Omental fat pad (tissue), 4 donors: ENCODE data around the gene LY6G5C. TPM values are rescaled to one million over a fixed set of nuclear protein-coding genes. Genes with fewer than 3 reads are reported as not detected.
A peak's percentile ranks its signal among the peaks of the same experiment; 100 is the strongest.

Source experiments
- ATAC-seq: fragments of 150-250 bp; one replicate; pipeline ENCODE4 v1.9.1; 2016; ENCODE audit warnings: mild to moderate bottlenecking, moderate library complexity; ENCODE audit not compliant: low FRiP score
- DNase-seq: peaks from one replicate; pipeline ENCODE4 v3.0.0-alpha.2; 2019; ENCODE audit warnings: low spot score
- total RNA-seq, 4 donors: library from RNA; depleted of rRNA; stranded (reverse); fragments of >200 nt; gene quantifications; one replicate each; pipeline ENCODE4 v1.1.0, GENCODE V29; 2016
- TF ChIP-seq, protein P1 (sequence below), 3 donors: fragments of 450-650 bp; IDR thresholded peaks; one replicate each; pipeline ENCODE4 v1.5.1; 2016 to 2017; ENCODE audit warnings: antibody characterized with exemption in 3 of 3, mild to moderate bottlenecking in 3 of 3, moderate library complexity in 2 of 3

LY6G5C gene
- total RNA-seq, 4 donors from 2014 or later: 0.84 to 4.5 (median 1.3) TPM; not detected in 1

DNA sequence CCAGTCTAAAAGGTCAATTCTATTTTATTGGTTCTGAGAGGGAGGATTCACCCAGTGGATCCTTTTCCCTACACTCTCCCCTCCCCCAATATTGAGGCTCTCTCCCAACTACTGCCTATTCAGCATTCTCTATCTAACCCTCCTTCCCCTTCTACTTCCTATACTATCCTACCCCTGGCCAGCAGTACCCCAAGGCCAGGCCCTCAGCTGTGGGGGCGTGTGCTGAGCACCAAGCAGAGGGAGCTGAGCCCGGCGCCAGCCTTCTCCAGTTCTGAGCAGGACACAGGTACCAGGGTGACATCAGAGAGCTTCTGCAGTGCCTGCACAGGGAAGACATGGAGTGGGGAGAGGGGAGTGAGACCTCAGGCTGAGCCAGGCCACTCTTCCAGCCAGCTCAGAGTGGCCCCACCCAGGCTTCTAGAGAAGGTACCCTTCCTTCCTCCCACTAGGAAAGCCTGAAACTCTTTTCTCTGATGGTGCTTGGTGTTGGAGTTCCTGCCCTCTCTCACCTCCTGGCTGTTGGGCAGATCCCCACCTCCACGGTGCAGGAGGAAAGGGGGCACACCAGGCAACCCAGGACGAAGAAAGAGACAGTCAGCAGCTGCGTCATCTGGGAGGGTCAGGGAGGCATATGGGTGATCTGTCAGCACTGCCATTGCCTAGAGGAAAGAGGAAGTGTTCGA lies 46.3 kb upstream of the LY6G5C start:
- TF ChIP-seq, protein P1, sequence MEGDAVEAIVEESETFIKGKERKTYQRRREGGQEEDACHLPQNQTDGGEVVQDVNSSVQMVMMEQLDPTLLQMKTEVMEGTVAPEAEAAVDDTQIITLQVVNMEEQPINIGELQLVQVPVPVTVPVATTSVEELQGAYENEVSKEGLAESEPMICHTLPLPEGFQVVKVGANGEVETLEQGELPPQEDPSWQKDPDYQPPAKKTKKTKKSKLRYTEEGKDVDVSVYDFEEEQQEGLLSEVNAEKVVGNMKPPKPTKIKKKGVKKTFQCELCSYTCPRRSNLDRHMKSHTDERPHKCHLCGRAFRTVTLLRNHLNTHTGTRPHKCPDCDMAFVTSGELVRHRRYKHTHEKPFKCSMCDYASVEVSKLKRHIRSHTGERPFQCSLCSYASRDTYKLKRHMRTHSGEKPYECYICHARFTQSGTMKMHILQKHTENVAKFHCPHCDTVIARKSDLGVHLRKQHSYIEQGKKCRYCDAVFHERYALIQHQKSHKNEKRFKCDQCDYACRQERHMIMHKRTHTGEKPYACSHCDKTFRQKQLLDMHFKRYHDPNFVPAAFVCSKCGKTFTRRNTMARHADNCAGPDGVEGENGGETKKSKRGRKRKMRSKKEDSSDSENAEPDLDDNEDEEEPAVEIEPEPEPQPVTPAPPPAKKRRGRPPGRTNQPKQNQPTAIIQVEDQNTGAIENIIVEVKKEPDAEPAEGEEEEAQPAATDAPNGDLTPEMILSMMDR (IDR thresholded peaks at IDR 0.05): no peak

DNA sequence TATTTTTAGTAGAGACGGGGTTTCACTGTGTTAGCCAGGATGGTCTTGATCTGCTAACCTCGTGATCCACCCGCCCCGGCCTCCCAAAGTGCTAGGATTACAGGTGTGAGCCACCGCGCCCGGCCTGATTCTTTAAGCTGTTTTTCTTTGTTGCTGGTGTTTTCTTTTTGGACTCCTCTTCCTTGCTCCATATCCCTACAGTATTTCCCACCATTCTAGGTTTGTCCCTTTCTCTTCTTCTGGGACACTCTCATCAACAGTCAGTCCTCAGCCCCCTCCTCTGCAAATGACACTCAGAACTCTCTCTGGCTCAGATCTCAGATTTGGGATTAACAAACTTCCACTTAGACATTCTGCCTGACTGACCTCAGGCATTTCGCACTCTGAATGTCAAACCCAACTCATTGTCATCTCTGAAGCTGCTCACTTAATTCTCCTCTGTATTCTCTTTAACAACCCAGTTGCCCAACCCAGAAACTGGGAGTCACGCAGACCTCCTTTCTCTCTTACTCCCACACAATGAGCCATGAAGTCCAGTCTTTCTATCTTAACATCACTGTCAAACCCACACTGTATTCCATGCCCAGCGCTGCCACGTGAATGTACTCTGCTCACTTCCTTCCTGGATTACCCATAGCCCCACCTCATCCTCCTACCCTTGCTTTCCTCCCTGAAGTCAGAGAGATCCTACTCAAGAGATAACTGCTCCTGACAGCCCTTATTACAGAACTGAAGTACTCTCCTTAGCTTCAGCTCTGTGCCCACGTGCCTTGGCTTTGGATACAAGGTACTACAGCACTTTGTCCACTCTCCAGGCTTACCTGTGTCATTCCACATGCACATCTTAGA lies 44.9 kb upstream of the LY6G5C start:
- DNase-seq (no peak), ATAC-seq (peak; percentile 47)
- TF ChIP-seq, protein P1 (IDR thresholded peaks at IDR 0.05): no peak

More for the DNA sequence above, 46.3 kb upstream of the LY6G5C start:
- ATAC-seq (no peak), DNase-seq (no peak)

DNA sequence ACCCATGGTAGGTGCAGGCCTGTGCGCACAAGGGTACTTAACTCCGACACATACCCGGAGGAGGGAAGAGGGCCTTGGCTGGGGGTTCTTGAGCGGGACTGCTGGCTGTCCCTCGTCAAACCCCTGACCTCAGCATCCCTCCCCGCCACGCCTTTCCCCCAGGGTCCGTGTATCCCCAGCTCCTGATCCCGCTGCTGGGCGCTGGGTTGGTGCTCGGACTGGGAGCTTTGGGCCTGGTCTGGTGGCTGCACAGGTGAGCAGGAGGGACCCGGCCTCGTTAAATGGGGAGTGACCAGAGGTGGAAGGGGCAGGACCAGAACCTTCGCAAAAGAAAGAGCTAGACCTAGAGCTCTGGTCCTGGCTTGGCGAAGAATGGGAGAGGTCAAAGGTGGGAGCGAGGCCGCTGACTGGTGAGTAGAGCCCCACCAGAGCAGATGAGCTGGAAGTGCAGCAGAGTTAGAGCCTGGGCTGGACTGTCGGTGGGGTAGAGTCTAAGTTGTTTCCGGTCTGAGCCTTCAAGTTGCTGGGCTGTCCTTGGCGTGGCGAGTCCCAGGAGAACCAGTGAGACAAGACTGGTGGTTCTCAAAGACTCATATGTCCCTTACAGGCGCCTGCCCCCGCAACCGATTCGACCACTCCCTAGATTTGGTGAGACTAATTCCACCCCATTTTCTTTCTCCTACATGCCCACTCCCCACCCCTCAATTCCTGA lies 43.3 kb upstream of the LY6G5C start:
- no peak for DNase-seq
- no peak for ATAC-seq
- TF ChIP-seq, protein P1 (IDR thresholded peaks at IDR 0.05): no peak

DNA sequence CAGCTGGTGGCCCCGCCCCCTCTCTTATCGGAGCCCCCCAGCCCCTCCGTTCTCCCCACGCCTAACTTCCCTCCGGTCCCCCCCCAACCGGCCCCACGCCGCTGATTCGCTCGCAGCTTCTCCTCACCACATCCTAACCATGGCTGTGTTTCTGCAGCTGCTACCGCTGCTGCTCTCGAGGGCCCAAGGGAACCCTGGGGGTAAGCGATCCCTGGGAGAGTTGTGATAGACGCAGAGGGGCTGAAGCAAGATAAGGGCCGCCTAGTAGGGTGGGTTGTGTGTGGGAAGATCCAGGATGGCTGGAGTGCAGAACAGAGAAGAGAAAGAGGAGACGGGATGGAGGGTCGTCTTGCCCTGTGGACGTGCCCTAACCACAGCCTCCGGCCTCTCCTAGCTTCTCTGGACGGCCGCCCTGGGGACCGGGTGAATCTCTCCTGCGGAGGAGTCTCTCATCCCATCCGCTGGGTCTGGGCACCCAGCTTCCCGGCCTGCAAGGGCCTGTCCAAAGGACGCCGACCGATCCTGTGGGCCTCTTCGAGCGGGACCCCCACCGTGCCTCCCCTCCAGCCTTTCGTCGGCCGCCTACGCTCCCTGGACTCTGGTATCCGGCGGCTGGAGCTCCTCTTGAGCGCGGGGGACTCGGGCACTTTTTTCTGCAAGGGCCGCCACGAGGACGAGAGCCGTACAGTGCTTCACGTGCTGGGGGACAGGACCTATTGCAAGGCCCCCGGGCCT lies 42.5 kb upstream of the LY6G5C start, which contains the start of gene MPIG6B:
Gene MPIG6B, plus strand, starts transcription at position 129 of the 735 bp plus-strand sequence. Its CDS starts 11 bp downstream, at position 140.
- TF ChIP-seq, protein P1 (IDR thresholded peaks at IDR 0.05): no peak
- ATAC-seq: no peak
- no peak for DNase-seq

DNA sequence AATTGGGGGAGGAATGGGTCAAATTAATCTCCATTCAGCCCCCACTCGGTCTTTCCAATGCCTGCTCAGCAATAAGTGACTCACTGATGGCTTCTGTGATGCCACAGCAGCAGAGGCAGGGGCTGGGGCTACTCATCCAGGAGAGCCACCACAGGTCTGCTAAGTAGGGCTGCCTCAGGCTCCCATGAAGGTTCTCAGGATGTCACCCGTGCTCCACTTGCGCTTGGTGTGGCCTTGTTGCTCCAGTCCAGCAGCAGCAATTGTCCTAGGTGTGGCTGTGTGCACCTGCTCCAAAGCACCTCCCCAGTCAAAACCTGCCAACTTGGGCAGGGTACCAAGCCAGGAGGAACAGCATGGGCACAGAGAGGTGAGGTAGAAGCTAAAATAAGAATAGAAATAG lies 41.3 kb upstream of the LY6G5C start:
- TF ChIP-seq, protein P1 (IDR thresholded peaks at IDR 0.05): no peak
- DNase-seq (no peak), ATAC-seq (no peak)

DNA sequence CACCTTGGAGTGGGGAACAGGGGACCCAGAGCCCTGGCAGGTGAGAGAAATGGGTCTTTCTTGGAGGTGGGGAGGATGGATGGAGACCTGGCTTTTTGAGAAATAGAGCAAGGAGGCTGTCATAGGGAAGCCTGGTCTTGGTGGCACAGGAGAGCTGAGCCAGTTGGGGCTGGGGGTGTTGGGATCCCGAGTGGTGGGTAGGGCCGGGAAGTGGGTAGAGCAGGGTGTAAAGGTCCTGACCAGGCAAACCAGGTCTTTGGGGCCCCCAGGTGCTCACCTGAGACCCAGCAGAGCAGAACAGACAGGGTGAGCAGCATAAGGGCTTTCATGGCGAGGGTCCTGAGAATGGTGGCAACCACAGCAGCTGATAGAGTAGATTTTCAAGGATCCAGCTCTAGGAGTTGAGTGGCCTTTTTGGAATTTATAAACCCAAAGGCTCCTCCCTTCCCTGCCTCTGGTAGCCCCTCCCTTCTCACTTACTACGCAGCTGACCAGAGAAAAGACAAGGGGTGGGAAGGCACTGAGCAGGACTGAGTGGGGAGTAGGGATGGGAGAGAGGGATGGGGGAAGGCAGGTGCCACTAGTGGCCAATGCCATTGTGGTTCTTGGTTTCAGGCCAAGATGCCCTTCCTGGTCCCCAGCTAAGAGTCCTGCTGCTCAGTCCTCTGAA lies 40.6 kb upstream of the LY6G5C start, which contains the start of gene LY6G6C:
Gene LY6G6C, minus strand, starts transcription at position 396 of the 670 bp plus-strand sequence. Its CDS starts 67 bp downstream, at position 329.
- no peak for DNase-seq
- ATAC-seq: no peak
- TF ChIP-seq, protein P1 (IDR thresholded peaks at IDR 0.05): no peak
